Stimulated activated CD4-positive, alpha-beta T cell treated with anti-CD3 and anti-CD28 coated beads, TNF-alpha, amount 100 ng/mL, for 24 hours (primary cell): ENCODE measurements around the gene SUN2.

Source experiments
- DNase-seq, 3 experiments: peaks; one replicate each; pipeline ENCODE4 v3.0.0-alpha.2; 2020; ENCODE audit warnings: low read depth in 3 of 3

Gene SUN2

GRCh38 chr22:38735465-38736256, 20.1 kb downstream of the SUN2 start:
- DNase-seq, result no peak

- no peak for DNase-seq
Observed at GRCh38 chr22:38735126-38735464, 20.7 kb downstream of the SUN2 start.

GRCh38 chr22:38734421-38735100, 21.2 kb downstream of the SUN2 start:
- DNase-seq, result no peak

- DNase-seq, result no peak
Observed at GRCh38 chr22:38733724-38734381, 21.9 kb downstream of the SUN2 start.

- DNase-seq, result peak in 1 of 3 experiments; percentile 42
Observed at GRCh38 chr22:38733329-38733723, 22.5 kb downstream of the SUN2 start.

- DNase-seq, result no peak
Observed at GRCh38 chr22:38732251-38732815, 23.5 kb downstream of the SUN2 start.

DNA sequence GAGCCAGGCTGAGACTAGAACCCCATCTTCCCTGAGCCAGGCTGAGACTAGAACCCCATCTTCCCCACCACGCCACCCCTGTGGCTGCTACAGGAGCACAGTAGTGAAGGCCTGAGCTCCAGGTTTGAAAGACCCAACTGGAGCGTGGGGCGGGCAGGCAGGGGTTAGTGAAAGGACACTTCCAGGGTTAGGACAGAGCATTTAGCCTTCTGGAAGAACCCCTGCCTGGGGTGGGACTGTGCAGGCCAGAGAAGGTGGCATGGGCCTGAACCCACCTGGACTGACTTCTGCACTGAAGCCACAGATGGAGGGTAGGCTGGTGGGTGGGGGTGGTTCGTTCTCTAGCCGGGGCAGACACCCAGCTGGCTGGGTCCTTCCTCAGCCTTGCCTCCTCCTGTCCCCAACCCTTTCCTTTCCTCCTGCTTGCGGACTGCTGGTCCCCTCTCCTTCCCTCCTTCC, 24.1 kb downstream of the SUN2 start:
- DNase-seq, result no peak

DNA sequence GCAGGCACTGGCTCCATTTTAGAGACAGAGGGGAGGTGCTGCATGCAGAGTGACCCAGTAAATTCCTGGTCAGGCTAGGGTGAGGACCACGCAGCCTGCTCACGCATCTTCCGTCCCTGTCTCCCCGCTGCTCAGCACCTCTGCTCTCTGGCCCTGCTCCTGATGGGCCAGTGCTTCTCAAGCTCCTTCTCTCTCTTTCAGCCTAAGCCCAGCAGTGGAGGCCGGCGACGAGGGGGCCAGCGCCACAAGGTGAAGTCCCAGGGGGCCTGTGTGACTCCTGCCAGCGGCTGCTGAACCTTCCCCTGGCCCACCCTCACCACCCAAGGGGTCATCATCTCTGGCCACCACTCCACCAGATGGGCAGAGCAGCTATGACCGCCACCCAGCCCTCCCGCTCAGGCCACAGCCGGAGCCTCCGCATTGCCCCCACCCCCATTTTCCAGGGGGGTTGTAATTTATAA, 25.4 kb downstream of the SUN2 start:
- no peak for DNase-seq

DNA sequence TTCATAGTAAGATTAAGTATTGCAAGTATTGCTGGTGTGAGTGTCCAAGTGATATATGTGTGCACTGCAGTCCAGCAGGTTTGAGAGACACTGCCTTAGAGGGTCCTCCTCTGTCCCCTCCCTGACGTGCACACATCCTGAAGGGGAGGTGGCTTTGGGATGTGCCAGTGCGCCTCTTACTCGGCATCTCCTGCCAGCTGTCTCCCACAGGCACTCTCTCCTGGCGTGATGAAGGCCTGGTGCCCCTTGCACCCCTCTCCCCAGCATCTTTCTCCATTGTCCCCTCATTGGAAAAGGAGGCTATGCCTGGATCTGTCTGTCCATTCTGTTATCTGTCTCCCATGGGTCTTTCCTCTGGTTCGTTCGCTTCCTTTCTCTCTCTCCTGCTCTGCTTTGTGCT, 25.9 kb downstream of the SUN2 start:
- DNase-seq, result no peak

- no peak for DNase-seq
Observed at GRCh38 chr22:38728871-38729796, 26.7 kb downstream of the SUN2 start.

- DNase-seq, result no peak
Observed at GRCh38 chr22:38727530-38728451, 28.0 kb downstream of the SUN2 start.

DNA sequence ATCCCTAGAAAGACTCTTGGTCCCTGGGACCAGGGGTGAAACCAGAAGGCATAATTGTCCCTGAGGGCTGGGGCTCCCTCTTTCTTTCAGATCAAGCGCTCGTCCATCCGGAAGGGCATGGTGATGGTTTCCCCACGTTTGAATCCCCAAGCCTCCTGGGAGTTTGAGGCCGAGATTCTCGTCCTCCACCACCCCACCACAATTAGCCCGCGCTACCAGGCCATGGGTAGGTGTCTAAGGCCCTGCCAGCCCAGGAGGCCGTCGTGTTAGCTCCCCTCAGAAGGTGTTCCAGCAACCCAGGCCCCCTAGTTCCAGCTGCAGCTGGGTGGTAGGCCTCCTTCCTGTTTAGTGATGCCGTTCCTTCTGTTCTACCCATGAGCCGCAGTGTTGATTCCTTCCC, 28.7 kb downstream of the SUN2 start:
- no peak for DNase-seq

- no peak for DNase-seq
Observed at GRCh38 chr22:38725900-38726655, 29.7 kb downstream of the SUN2 start.

- no peak for DNase-seq
Observed at GRCh38 chr22:38724926-38725571, 30.7 kb downstream of the SUN2 start.

DNA sequence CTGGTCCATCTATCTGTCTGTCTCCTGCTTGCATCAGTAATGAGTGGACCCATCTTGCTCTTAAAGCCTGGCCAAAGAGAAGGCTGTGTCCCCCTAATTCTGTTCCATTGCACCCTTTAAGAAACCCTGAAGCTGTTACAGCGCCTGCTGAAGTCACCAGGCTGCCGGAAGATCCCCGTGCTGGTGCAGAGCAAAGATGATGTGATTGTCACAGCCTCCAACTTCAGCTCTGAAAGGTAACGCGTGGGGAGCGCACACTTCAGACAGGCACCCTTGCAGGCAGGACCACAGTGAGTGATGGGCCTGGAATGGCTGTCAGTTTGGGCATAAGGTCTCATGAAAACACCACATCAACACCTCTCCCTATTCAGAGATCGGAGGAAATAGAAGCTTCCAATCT, 31.6 kb downstream of the SUN2 start:
- no peak for DNase-seq

GRCh38 chr22:38721551-38721950, 34.2 kb downstream of the SUN2 start:
- DNase-seq, result no peak

- DNase-seq, result no peak
Observed at GRCh38 chr22:38720350-38720749, 35.4 kb downstream of the SUN2 start.

GRCh38 chr22:38719196-38719595, 36.6 kb downstream of the SUN2 start:
- DNase-seq, result no peak

- no peak for DNase-seq
Observed at GRCh38 chr22:38718414-38718813, 37.4 kb downstream of the SUN2 start.
